Endothelial cell of umbilical vein (primary cell): ENCODE data around the gene DEUP1. TPM values are rescaled to one million over a fixed set of nuclear protein-coding genes. Genes with fewer than 3 reads are reported as not detected.

ENCODE experiments used
- BruUV-seq: library from RNA; stranded (reverse); fragments of 400-500 nt; replicated peaks from 2 replicates; lab custom pipeline; 2021; lab: Mats Ljungman, UMichigan
- CTCF ChIA-PET: fragments of 300-600, 350-600 bp; sonication (Branson Sonifier 250); formaldehyde crosslinking; loops from one replicate; lab custom pipeline; 2021; ENCODE audit warnings: antibody characterized with exemption, inconsistent platforms; lab: Charles Lee
- POLR2A ChIA-PET: fragments of 300-600, 350-600 bp; sonication (Branson Sonifier 250); formaldehyde crosslinking; loops from one replicate; lab custom pipeline; 2021; ENCODE audit warnings: antibody characterized with exemption, inconsistent platforms; lab: Charles Lee
- DNase-seq: peaks from one replicate; pipeline ENCODE4 v3.0.0-alpha.2; 2011; ENCODE audit warnings: low read depth, low spot score
- FAIRE-seq: peaks from 2 replicates; lab custom pipeline; 2011; peaks lifted over from hg19 to GRCh38; lab: Jason Lieb, UNC
- H2AFZ ChIP-seq: 2 replicates; pipeline ENCODE4 v1.6.0; 2012; ENCODE audit warnings: low read depth, low read length, control low read depth, inconsistent platforms
- H3K27ac ChIP-seq: 2 replicates; pipeline ENCODE4 v1.5.1; 2011; ENCODE audit warnings: low read depth, mild to moderate bottlenecking, control low read depth, low read length, moderate library complexity; ENCODE audit not compliant: insufficient read depth
- H3K27me3 ChIP-seq, 2 experiments: 2 replicates each; pipeline versions ENCODE4 v1.6.0 to v1.6.1; 2011; ENCODE audit warnings: low read length in 2 of 2, mixed read lengths in 1 of 2; ENCODE audit not compliant: control insufficient read depth in 2 of 2, insufficient read depth in 2 of 2
- H3K36me3 ChIP-seq, 2 experiments: 2 replicates in 1 of 2; 3 replicates in 1 of 2; pipeline ENCODE4 v1.5.1; 2011; ENCODE audit warnings: low read length in 2 of 2, mild to moderate bottlenecking in 1 of 2, moderate library complexity in 1 of 2; ENCODE audit not compliant: control insufficient read depth in 2 of 2, insufficient read depth in 2 of 2; ENCODE audit errors: extremely low read depth in 1 of 2
- H3K4me1 ChIP-seq: 3 replicates; pipeline ENCODE4 v1.5.1; 2011; ENCODE audit warnings: mild to moderate bottlenecking, low read length; ENCODE audit not compliant: control insufficient read depth, insufficient read depth; ENCODE audit errors: extremely low read depth
- H3K4me2 ChIP-seq: 2 replicates; pipeline ENCODE4 v1.6.1; 2011; ENCODE audit warnings: low read length, control low read depth, mixed read lengths; ENCODE audit not compliant: insufficient read depth
- H3K4me3 ChIP-seq, 3 experiments: fragments of 200-600 bp in 1 of 3; sonication (generic), shearing (Covaris generic) in 1 of 3; replicated peaks in 1 of 3; 2 replicates each; pipeline ENCODE4 v1.5.1; 2011 to 2016; ENCODE audit warnings: control low read depth in 3 of 3, low read length in 3 of 3, mild to moderate bottlenecking in 2 of 3, inconsistent platforms in 1 of 3, low read depth in 1 of 3, moderate library complexity in 1 of 3; ENCODE audit not compliant: insufficient read depth in 1 of 3
- H3K79me2 ChIP-seq: 2 replicates; pipeline ENCODE4 v1.6.0; 2012; ENCODE audit warnings: low read length, inconsistent platforms; ENCODE audit not compliant: control insufficient read depth, insufficient read depth
- H3K9ac ChIP-seq: replicated peaks from 2 replicates; pipeline ENCODE3; 2011; ENCODE audit warnings: low read length, control low read depth; ENCODE audit not compliant: insufficient read depth; ENCODE audit errors: extremely low read depth
- H3K9me1 ChIP-seq: replicated peaks from 3 replicates; pipeline ENCODE4 v1.6.0; 2011; ENCODE audit warnings: mild to moderate bottlenecking, low read length; ENCODE audit not compliant: control insufficient read depth, insufficient read depth; ENCODE audit errors: extremely low read depth
- H3K9me3 ChIP-seq: replicated peaks from 2 replicates; pipeline ENCODE4 v1.5.1; 2012; ENCODE audit warnings: low read length, inconsistent platforms; ENCODE audit not compliant: control insufficient read depth, insufficient read depth
- H4K20me1 ChIP-seq: replicated peaks from 2 replicates; pipeline ENCODE3; 2011; ENCODE audit warnings: mild to moderate bottlenecking, low read length; ENCODE audit not compliant: control insufficient read depth, insufficient read depth; ENCODE audit errors: extremely low read depth
- EZH2 ChIP-seq: IDR thresholded peaks from 2 replicates; pipeline ENCODE4 v1.6.1; 2012; ENCODE audit warnings: borderline replicate concordance, low read depth, mild to moderate bottlenecking, moderate library complexity, low read length, inconsistent platforms; ENCODE audit not compliant: severe bottlenecking
- FOS ChIP-seq: IDR thresholded peaks from 2 replicates; pipeline ENCODE4 v1.6.1; 2011; ENCODE audit warnings: mild to moderate bottlenecking, low read length, moderate library complexity, borderline replicate concordance; ENCODE audit not compliant: insufficient read depth
- GATA2 ChIP-seq: IDR thresholded peaks from 2 replicates; pipeline ENCODE4 v1.7.0; 2011; ENCODE audit warnings: low read depth, mild to moderate bottlenecking, moderate library complexity, mixed read lengths, low read length; ENCODE audit not compliant: insufficient read length, insufficient read depth
- JUN ChIP-seq: IDR thresholded peaks from 2 replicates; pipeline ENCODE4 v1.6.1; 2011; ENCODE audit warnings: borderline replicate concordance, low read depth; ENCODE audit not compliant: insufficient read length, insufficient read depth
- MYC ChIP-seq: IDR thresholded peaks from one replicate; pipeline ENCODE4 v1.6.1; 2011; ENCODE audit warnings: mild to moderate bottlenecking, low read depth, low read length
- POLR2A ChIP-seq: IDR thresholded peaks from 2 replicates; pipeline ENCODE4 v1.6.1; 2012; ENCODE audit warnings: low read depth, mild to moderate bottlenecking, control low read depth, low read length
- POLR2AphosphoS5 ChIP-seq: IDR thresholded peaks from 2 replicates; pipeline ENCODE4 v1.6.1; 2012; ENCODE audit warnings: low read depth, mild to moderate bottlenecking, control low read depth, low read length, moderate library complexity; ENCODE audit not compliant: insufficient read depth
- dilution Hi-C: fragments of 300-500 bp; cut with MboI; formaldehyde crosslinking; loops from one replicate; pipeline ENCODE4 v1.15.0; 2019; ENCODE audit warnings: low sequenced_read_pairs; ENCODE audit not compliant: extremely low pct_ligation_motif_present
- intact Hi-C: fragments of 100-400 bp; cut with micrococcal nuclease; formaldehyde crosslinking; loops from one replicate; pipeline ENCODE4 v1.10.0; 2022
- polyA plus RNA-seq, 4 experiments: library from polyadenylated mRNA; depleted of rRNA in 3 of 4; stranded (reverse) in 3 of 4; unstranded in 1 of 4; fragments of >200 nt; gene quantifications; 2 replicates each; pipeline versions ENCODE4 v1.2.1 to v1.2.3, GENCODE V29; 2011 to 2012; ENCODE audit warnings: missing spikeins in 1 of 4
- total RNA-seq: library from RNA; stranded (reverse); gene quantifications from 2 replicates; pipeline ENCODE4 v1.2.3, GENCODE V29; 2021
- TF ChIP-seq, protein P1 (sequence below), 2 donors: IDR thresholded peaks; 1 replicate in 1 of 2; 2 replicates in 1 of 2; pipeline ENCODE4 v1.5.1; 2011; ENCODE audit warnings: low read length in 2 of 2, mild to moderate bottlenecking in 2 of 2, moderate library complexity in 2 of 2, control low read depth in 1 of 2, inconsistent platforms in 1 of 2, low read depth in 1 of 2; ENCODE audit not compliant: insufficient read depth in 1 of 2; ENCODE audit errors: extremely low read depth in 1 of 2
- TF ChIP-seq, protein P2 (sequence below): IDR thresholded peaks from 2 replicates; pipeline ENCODE4 v1.6.1; 2011; ENCODE audit not compliant: insufficient read depth, insufficient read length

Gene DEUP1
- total and polyA plus RNA-seq, 2 donors (not counting 3 experiments of a cell fraction or from before 2014, with no cell fraction given), result not detected

DNA sequence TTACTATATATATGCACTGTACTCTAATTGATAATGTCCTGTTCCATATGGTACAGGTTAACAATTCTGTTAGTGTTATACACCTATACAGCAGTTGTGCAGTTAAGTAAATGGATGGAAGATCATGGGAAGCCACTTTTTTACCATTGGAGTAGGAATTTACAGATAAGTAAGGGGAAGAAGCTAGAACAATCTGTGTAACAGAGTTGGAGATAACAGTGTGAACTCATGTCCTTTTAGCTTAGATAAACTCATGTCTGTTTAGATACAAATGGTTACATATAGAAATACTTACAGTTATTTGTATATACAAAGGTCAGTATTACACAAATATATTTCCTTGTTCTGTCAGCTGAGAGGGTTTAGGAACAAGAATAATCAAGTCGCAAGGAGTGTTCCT lies 6.8 kb upstream of the DEUP1 start:
- dilution Hi-C loops (no loop called here), intact Hi-C loops (no loop called here)
- Histone ChIP-seq H3K4me3 (no peak overlapping the region), H4K20me1 (no peaks in the 10 kb centered on the region), H3K36me3 (no peaks in the 10 kb centered on the region), H3K4me1 (no peaks in the 10 kb centered on the region), H3K9ac (no peak overlapping the region), H3K27ac (no peak overlapping the region), H3K9me3 (no peaks in the 10 kb centered on the region), H2AFZ (no peak overlapping the region), H3K4me2 (no peak overlapping the region), H3K9me1 (no peaks in the 10 kb centered on the region), H3K27me3 (no peaks in the 10 kb centered on the region), H3K79me2 (no peaks in the 10 kb centered on the region)
- no TSS peak for BruUV-seq
- FAIRE-seq (no peak), DNase-seq (no peak)
- ChIA-PET POLR2A (no interaction called here), CTCF (no interaction called here)
- TF ChIP-seq POLR2A (no peak), EZH2 (no peak), POLR2AphosphoS5 (no peak)
- TF ChIP-seq, protein P1, sequence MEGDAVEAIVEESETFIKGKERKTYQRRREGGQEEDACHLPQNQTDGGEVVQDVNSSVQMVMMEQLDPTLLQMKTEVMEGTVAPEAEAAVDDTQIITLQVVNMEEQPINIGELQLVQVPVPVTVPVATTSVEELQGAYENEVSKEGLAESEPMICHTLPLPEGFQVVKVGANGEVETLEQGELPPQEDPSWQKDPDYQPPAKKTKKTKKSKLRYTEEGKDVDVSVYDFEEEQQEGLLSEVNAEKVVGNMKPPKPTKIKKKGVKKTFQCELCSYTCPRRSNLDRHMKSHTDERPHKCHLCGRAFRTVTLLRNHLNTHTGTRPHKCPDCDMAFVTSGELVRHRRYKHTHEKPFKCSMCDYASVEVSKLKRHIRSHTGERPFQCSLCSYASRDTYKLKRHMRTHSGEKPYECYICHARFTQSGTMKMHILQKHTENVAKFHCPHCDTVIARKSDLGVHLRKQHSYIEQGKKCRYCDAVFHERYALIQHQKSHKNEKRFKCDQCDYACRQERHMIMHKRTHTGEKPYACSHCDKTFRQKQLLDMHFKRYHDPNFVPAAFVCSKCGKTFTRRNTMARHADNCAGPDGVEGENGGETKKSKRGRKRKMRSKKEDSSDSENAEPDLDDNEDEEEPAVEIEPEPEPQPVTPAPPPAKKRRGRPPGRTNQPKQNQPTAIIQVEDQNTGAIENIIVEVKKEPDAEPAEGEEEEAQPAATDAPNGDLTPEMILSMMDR (IDR thresholded peaks at IDR 0.05; ENCODE audit: extremely low read depth in 1 of 2, insufficient read depth in 1 of 2, low read depth in 1 of 2, low read length in 2 of 2), result no peak

DNA sequence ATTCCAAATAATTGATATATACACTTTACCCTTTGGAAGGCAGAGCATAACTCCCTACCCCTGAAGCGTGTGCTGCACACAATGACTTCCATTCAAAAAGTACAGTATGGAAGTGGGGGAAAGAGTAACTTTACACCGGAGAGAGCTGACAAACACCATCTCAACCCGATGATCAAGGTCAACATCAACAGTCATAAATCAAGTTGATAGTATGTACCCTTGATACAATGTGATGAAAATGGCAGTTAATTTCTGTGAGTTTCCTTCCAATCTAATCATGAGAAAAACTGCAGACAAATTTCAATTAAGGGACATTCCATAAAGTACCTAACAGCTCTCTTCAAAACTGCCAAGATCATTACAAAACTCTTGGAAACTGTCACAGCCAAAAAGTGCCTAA lies 6.0 kb upstream of the DEUP1 start:
- no peak overlapping the region for H3K4me3 ChIP-seq
- no peaks in the 10 kb centered on the region for H3K4me1 ChIP-seq
- no TSS peak for BruUV-seq
- no peaks in the 10 kb centered on the region for H4K20me1 ChIP-seq
- no peak overlapping the region for H3K9ac ChIP-seq
- H3K27me3 ChIP-seq, result peaks cover 0 to 2% of the 10 kb centered on the region in 2 experiments
- H3K36me3 ChIP-seq, result no peaks in the 10 kb centered on the region
- FAIRE-seq, result no peak
- DNase-seq, result no peak
- ChIA-PET CTCF (interaction anchor here (1.0 kb wide), 1 partner anchor 16 kb away, joined by 3 read pairs; no protein-coding TSS in a partner anchor), POLR2A (no interaction called here)
- intact Hi-C loops, result no loop called here
- H3K27ac ChIP-seq, result no peak overlapping the region
- H3K9me3 ChIP-seq, result no peaks in the 10 kb centered on the region
- H2AFZ ChIP-seq, result no peak overlapping the region
- TF ChIP-seq, protein P2, sequence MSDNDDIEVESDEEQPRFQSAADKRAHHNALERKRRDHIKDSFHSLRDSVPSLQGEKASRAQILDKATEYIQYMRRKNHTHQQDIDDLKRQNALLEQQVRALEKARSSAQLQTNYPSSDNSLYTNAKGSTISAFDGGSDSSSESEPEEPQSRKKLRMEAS, result no peak
- TF ChIP-seq FOS (no peak), JUN (no peak), POLR2AphosphoS5 (no peak), MYC (no peak), POLR2A (no peak), EZH2 (no peak), GATA2 (no peak)
- TF ChIP-seq, protein P1 (IDR thresholded peaks at IDR 0.05; ENCODE audit: extremely low read depth in 1 of 2, insufficient read depth in 1 of 2, low read depth in 1 of 2, low read length in 2 of 2), result no peak
- H3K79me2 ChIP-seq, result no peaks in the 10 kb centered on the region
- dilution Hi-C loops, result no loop called here
- H3K4me2 ChIP-seq, result no peak overlapping the region
- no peaks in the 10 kb centered on the region for H3K9me1 ChIP-seq
